Stomach (tissue), 9 donors: Measurements from ENCODE around the gene CARD8. TPM values are rescaled to one million over a fixed set of nuclear protein-coding genes. Genes with fewer than 3 reads are reported as not detected.

Experiments used
- DNase-seq, 2 donors: peaks; one replicate each; pipeline versions ENCODE4 v3.0.0 to v3.0.0-alpha.2; 2013 to 2019
- H3K27ac ChIP-seq, 5 donors: fragments of 200-600 bp in 4 of 5; sonication (generic) in 4 of 5; one replicate each; pipeline ENCODE4 v1.5.1; 2013 to 2019; ENCODE audit warnings: mild to moderate bottlenecking in 1 of 5, moderate library complexity in 1 of 5
- H3K27me3 ChIP-seq, 3 donors: fragments of 200-600 bp; sonication (generic); one replicate each; pipeline ENCODE4 v1.5.1; 2017 to 2019; ENCODE audit warnings: mixed run types in 1 of 3
- H3K36me3 ChIP-seq, 4 donors: fragments of 200-600 bp; sonication (generic); 1 replicate in 3 of 4; 2 replicates in 1 of 4; pipeline ENCODE4 v1.5.1; 2016 to 2019
- H3K4me1 ChIP-seq, 4 donors: fragments of 200-600 bp; sonication (generic); one replicate each; pipeline ENCODE4 v1.5.1; 2016 to 2019
- H3K4me3 ChIP-seq, 4 donors: fragments of 200-600 bp; sonication (generic) in 3 of 4; one replicate each; pipeline ENCODE4 v1.5.1; 2016 to 2019; ENCODE audit warnings: mild to moderate bottlenecking in 1 of 4
- H3K9me3 ChIP-seq, 4 donors: fragments of 200-600 bp; sonication (generic); one replicate each; pipeline ENCODE4 v1.5.1; 2016 to 2019
- EP300 ChIP-seq: sonication (generic); formaldehyde crosslinking; IDR thresholded peaks from one replicate; pipeline ENCODE4 v1.6.1; 2017; ENCODE audit warnings: antibody characterized with exemption
- POLR2A ChIP-seq, 4 donors: fragments of 450-650 bp; IDR thresholded peaks; one replicate each; pipeline ENCODE4 v1.6.1; 2016; ENCODE audit warnings: antibody characterized with exemption in 4 of 4, control low read depth in 2 of 4, mild to moderate bottlenecking in 1 of 4, moderate library complexity in 1 of 4
- POLR2AphosphoS5 ChIP-seq, 3 donors: sonication (generic); formaldehyde crosslinking; IDR thresholded peaks; one replicate each; pipeline ENCODE4 v1.6.1; 2016; ENCODE audit warnings: antibody characterized with exemption in 3 of 3
- WGBS, 5 donors: extraction: QIAGEN DNeasy Blood & Tissue Kit in 3 of 5; methylation state at CpG; one replicate each; pipeline versions ENCODE4 v1.1.5 to v1.1.7; 2013 to 2018; 5-methylcytosine and 5-hydroxymethylcytosine counted together
- intact Hi-C: fragments of 100-400 bp; cut with DNase I; formaldehyde crosslinking; loops from one replicate; pipeline ENCODE4 v1.15.1; 2023; ENCODE audit warnings: low total_unique reads
- polyA plus RNA-seq, 3 donors: library from polyadenylated mRNA; stranded (reverse); fragments of 200-250 nt; gene quantifications; one replicate each; pipeline ENCODE4 v1.2.3, GENCODE V29; 2013
- total RNA-seq, 5 donors: library from RNA; depleted of rRNA; stranded (reverse); fragments of >200 nt; gene quantifications; one replicate each; pipeline versions ENCODE4 v1.1.0 to v1.2.3, GENCODE V29; 2014 to 2016
- TF ChIP-seq, protein P1 (sequence below), 7 experiments: fragments of 450-650 bp in 4 of 7; fragments of 200-600 bp in 3 of 7; sonication (generic) in 3 of 7; IDR thresholded peaks; one replicate each; pipeline ENCODE4 v1.5.1; 2016 to 2019; ENCODE audit warnings: antibody characterized with exemption in 7 of 7, control low read depth in 2 of 7, mild to moderate bottlenecking in 1 of 7
- donor health status: healthy with polysubstance abuse.
- donor health status: Bipolar disorder and iron deficiency.
- donor health status: healthy.

Gene CARD8
- total and polyA plus RNA-seq, 8 donors = 5.2 to 63.6 (median 25.8) TPM

DNA sequence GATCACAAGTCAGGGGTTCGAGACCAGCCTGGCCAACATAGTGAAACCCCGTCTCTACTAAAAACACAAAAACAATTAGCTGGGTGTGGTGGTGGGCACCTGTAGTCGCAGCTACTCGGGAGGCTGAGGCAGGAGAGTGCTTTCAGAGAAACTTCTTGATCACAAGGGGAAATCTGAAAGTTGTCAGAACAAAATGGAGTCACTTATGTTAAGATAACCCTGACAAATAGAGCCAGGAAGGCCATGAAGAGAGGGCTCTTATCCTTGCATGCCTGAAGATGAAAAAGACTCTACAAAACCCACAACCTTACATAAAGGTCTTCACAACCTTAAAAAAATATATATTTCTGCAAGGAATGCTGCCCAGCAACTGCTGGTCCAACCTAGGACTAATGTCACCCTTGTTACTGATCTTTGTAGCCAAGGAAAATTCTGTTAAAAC lies 1.2 kb downstream of the CARD8 start:
- Histone ChIP-seq H3K4me1 (peaks cover 11 to 76% (median 36%) of the 10 kb centered on the region in 4 donors), H3K27ac (peak overlapping the region in 4 of 5 donors; percentile 89 to 96 (median 92)), H3K9me3 (no peaks in the 10 kb centered on the region), H3K27me3 (no peaks in the 10 kb centered on the region), H3K36me3 (peaks cover 0 to 5% (median 2%) of the 10 kb centered on the region in 4 donors), H3K4me3 (peak overlapping the region in 3 of 4 donors; percentile 42 to 66 (median 52))
- WGBS, 5 donors = 93 to 96% (median 96%) methylated on average over 4 of the region's 4 CpGs
- no peak for DNase-seq
- TF ChIP-seq POLR2AphosphoS5 (IDR thresholded peaks at IDR 0.05) (no peak), EP300 (no peak), POLR2A (IDR thresholded peaks at IDR 0.05) (no peak)
- TF ChIP-seq, protein P1, sequence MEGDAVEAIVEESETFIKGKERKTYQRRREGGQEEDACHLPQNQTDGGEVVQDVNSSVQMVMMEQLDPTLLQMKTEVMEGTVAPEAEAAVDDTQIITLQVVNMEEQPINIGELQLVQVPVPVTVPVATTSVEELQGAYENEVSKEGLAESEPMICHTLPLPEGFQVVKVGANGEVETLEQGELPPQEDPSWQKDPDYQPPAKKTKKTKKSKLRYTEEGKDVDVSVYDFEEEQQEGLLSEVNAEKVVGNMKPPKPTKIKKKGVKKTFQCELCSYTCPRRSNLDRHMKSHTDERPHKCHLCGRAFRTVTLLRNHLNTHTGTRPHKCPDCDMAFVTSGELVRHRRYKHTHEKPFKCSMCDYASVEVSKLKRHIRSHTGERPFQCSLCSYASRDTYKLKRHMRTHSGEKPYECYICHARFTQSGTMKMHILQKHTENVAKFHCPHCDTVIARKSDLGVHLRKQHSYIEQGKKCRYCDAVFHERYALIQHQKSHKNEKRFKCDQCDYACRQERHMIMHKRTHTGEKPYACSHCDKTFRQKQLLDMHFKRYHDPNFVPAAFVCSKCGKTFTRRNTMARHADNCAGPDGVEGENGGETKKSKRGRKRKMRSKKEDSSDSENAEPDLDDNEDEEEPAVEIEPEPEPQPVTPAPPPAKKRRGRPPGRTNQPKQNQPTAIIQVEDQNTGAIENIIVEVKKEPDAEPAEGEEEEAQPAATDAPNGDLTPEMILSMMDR (IDR thresholded peaks at IDR 0.05) = no peak
- intact Hi-C loops = no loop called here

DNA sequence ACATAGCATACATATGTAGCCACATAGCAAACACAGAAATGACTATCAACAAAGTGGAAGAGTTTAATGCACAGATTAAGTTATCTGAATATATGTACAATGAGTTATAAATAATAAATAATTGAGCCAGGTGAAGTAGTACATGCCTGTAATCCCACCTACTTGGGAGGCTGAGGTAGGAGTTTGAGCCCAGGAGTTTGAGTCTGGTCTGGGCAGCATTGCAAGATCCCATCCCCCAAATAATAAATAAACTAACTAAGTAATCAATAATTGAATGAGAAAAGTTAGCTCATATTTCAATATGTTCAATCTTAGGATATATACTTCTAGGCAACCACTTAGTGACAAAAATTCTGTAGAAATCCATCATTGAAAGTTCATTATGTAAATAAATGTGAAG lies 1.7 kb downstream of the CARD8 start:
- TF ChIP-seq, protein P1 (IDR thresholded peaks at IDR 0.05) = no peak
- TF ChIP-seq POLR2A (IDR thresholded peaks at IDR 0.05) = no peak
- TF ChIP-seq EP300 = no peak
- TF ChIP-seq POLR2AphosphoS5 (IDR thresholded peaks at IDR 0.05) = no peak
- no peak overlapping the region for H3K4me3 ChIP-seq
- H3K36me3 ChIP-seq = peaks cover 0 to 10% (median 6%) of the 10 kb centered on the region in 4 donors
- H3K9me3 ChIP-seq = no peaks in the 10 kb centered on the region
- peaks cover 11 to 70% (median 34%) of the 10 kb centered on the region in 4 donors for H3K4me1 ChIP-seq
- intact Hi-C loops = no loop called here
- DNase-seq = no peak
- H3K27ac ChIP-seq = peak overlapping the region in 1 of 5 donors; percentile 95
- no peaks in the 10 kb centered on the region for H3K27me3 ChIP-seq

DNA sequence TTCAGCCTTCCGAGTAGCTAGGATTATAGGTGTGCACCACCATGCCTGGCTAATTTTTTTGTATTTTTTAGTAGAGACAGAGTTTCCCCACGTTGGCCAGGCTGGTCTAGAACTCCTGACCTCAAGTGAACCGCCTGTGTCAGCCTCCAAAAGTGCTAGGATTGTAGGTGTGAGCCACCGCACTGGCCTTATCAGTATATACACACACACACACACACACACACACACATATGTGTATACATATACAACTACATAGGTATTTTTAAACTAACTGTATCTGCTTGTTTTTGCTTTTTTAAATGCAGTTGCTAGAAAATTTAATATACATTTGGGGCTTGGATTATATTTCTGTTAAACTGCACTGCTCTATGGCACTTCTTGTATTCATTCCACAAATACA lies 3.1 kb downstream of the CARD8 start:
- 57 to 68% (median 67%) methylated on average over 4 of the region's 4 CpGs for WGBS, 5 donors
- TF ChIP-seq POLR2AphosphoS5 (IDR thresholded peaks at IDR 0.05) = no peak
- TF ChIP-seq, protein P1 (IDR thresholded peaks at IDR 0.05) = no peak
- TF ChIP-seq EP300 = no peak
- no peak for TF ChIP-seq POLR2A (IDR thresholded peaks at IDR 0.05)
- no peak overlapping the region for H3K4me3 ChIP-seq
- H3K27me3 ChIP-seq = no peaks in the 10 kb centered on the region
- H3K4me1 ChIP-seq = peaks cover 11 to 76% (median 34%) of the 10 kb centered on the region in 4 donors
- H3K36me3 ChIP-seq = peaks cover 0 to 21% (median 16%) of the 10 kb centered on the region in 4 donors
- intact Hi-C loops = no loop called here
- no peak overlapping the region for H3K27ac ChIP-seq
- DNase-seq = no peak
- no peaks in the 10 kb centered on the region for H3K9me3 ChIP-seq

DNA sequence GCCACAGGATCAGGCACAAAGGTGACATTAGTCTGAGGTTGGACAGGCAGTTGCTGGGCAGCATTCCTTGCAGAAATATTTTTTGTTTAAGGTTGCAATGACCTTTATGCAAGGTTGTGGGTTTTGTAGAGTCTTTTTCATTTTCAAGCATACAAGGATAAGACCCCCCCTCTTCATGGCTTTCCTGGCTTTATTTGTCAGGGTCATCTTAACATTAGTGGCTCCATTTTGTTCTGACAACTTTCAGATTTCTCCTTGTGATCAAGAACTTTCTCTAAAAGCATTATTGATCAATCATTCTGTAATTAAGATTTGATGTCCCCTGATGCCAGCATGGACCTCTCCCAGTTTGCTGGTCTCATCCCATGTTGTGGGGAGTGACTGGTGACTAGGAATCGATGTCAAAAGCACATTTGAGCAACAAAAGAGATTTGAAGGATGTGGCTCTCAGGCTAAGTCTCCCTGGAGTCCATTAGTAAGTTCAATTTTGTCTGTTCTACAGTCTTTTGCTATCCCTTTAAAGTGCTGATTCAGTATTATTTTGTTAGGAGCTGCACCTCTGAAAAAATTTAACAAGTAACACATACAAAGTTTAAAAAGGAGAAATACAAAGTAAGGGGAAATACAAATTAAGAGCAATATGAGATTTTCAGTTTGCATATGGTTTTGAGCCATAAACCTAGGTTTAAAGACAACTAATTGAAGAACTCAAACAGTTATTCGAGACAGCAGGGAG lies 5.3 kb downstream of the CARD8 start:
- Histone ChIP-seq H3K4me1 (peaks cover 11 to 81% (median 41%) of the 10 kb centered on the region in 4 donors), H3K4me3 (no peak overlapping the region), H3K27ac (peak overlapping the region; percentile 8 to 85 (median 63)), H3K9me3 (no peaks in the 10 kb centered on the region), H3K36me3 (peaks cover 0 to 30% (median 25%) of the 10 kb centered on the region in 4 donors), H3K27me3 (no peaks in the 10 kb centered on the region)
- DNase-seq = no peak
- TF ChIP-seq EP300 (no peak), POLR2A (IDR thresholded peaks at IDR 0.05) (no peak)
- TF ChIP-seq, protein P1 (IDR thresholded peaks at IDR 0.05) = no peak
- WGBS, 5 donors = 83 to 90% (median 86%) methylated on average over 2 of the region's 2 CpGs
- intact Hi-C loops = no loop called here
